ENCODE data around the gene CNTNAP2.

GRCh38 chr7:146991596-146991995 lies 875.0 kb downstream of the CNTNAP2 start:
- TF ChIP-seq KDM2A (CRISPR knock-in tag; IDR thresholded peaks at IDR 0.05; ENCODE audit: borderline replicate concordance, low read depth) (no peak), ATF2 (CRISPR knock-in tag; IDR thresholded peaks at IDR 0.05) (no peak), REST (IDR thresholded peaks at IDR 0.05; ENCODE audit: borderline replicate concordance in 1 of 2, low read depth in 1 of 2, low read length in 2 of 2) (no peak), NCOR1 (IDR thresholded peaks at IDR 0.05; ENCODE audit: borderline replicate concordance, low read length) (no peak), SMAD9 (CRISPR knock-in tag; IDR thresholded peaks at IDR 0.05) (no peak), MIXL1 (CRISPR knock-in tag; IDR thresholded peaks at IDR 0.05) (no peak), FOXK2 (IDR thresholded peaks at IDR 0.05) (no peak), ZNF331 (CRISPR knock-in tag; IDR thresholded peaks at IDR 0.05) (no peak), PRDM4 (CRISPR knock-in tag; IDR thresholded peaks at IDR 0.05; ENCODE audit: borderline replicate concordance) (no peak), ZNF207 (IDR thresholded peaks at IDR 0.05; ENCODE audit: borderline replicate concordance) (no peak), ZFP36 (IDR thresholded peaks at IDR 0.05; ENCODE audit: borderline replicate concordance, low read depth, low read length, partially characterized antibody) (no peak), IKZF4 (CRISPR knock-in tag; IDR thresholded peaks at IDR 0.05; ENCODE audit: borderline replicate concordance, low read depth, not compliant biosample characterization) (no peak)
